Osteocyte (in vitro differentiated cells): ENCODE data around the gene KIF3B. TPM values are rescaled to one million over a fixed set of nuclear protein-coding genes. Genes with fewer than 3 reads are reported as not detected.
"Not testable (repeated sequence)": the region's sequence is repeated elsewhere in the genome, so short reads cannot be mapped to it uniquely, and the experiment has no call there.

ENCODE experiments used
- DNase-seq: peaks from one replicate; pipeline ENCODE4 v3.0.0; 2021; ENCODE audit warnings: mixed read lengths; ENCODE audit not compliant: unreplicated experiment; ENCODE audit errors: extremely low spot score
- H3K27ac Mint-ChIP-seq: one replicate; pipeline ENCODE4 v1.8.0; 2021; ENCODE audit warnings: mild to moderate bottlenecking, mixed read lengths; ENCODE audit not compliant: unreplicated experiment
- H3K27me3 Mint-ChIP-seq: one replicate; pipeline ENCODE4 v1.8.0; 2021; ENCODE audit warnings: mixed read lengths; ENCODE audit not compliant: unreplicated experiment
- H3K36me3 Mint-ChIP-seq: one replicate; pipeline ENCODE4 v1.8.0; 2021; ENCODE audit warnings: mixed read lengths; ENCODE audit not compliant: unreplicated experiment
- H3K4me1 Mint-ChIP-seq: one replicate; pipeline ENCODE4 v1.8.0; 2021; ENCODE audit warnings: mixed read lengths; ENCODE audit not compliant: unreplicated experiment
- H3K4me3 Mint-ChIP-seq: one replicate; pipeline ENCODE4 v1.8.0; 2021; ENCODE audit warnings: mild to moderate bottlenecking, moderate library complexity, mixed read lengths; ENCODE audit not compliant: unreplicated experiment
- H3K9me3 Mint-ChIP-seq: one replicate; pipeline ENCODE4 v1.8.0; 2021; ENCODE audit warnings: mixed read lengths; ENCODE audit not compliant: unreplicated experiment
- CTCF ChIP-seq: fragments of 200-600 bp; sonication (generic); IDR thresholded peaks from 2 replicates; pipeline ENCODE4 v1.5.0; 2021; ENCODE audit warnings: antibody characterized with exemption, mild to moderate bottlenecking, moderate library complexity
- total RNA-seq: library from RNA; stranded (reverse); gene quantifications from 2 replicates; pipeline ENCODE4 v1.2.1, GENCODE V29; 2021

Gene KIF3B
- total RNA-seq, 1 donor from 2014 or later = 28.8 TPM

- Mint-ChIP-seq H3K9me3 (no peaks in the 10 kb centered on the region), H3K4me1 (no peaks in the 10 kb centered on the region), H3K27ac (no peak overlapping the region), H3K27me3 (peaks cover 4% of the 10 kb centered on the region), H3K36me3 (no peaks in the 10 kb centered on the region), H3K4me3 (no peak overlapping the region)
- no peak for DNase-seq
- TF ChIP-seq CTCF = no peak
Measured at GRCh38 chr20:32248043-32248442, 29.4 kb upstream of the KIF3B start.

GRCh38 chr20:32249030-32249738 is 28.3 kb upstream of the KIF3B start:
- DNase-seq = no peak
- no peaks in the 10 kb centered on the region for H3K4me1 Mint-ChIP-seq
- no peak for TF ChIP-seq CTCF
- H3K4me3 Mint-ChIP-seq = no peak overlapping the region
- H3K9me3 Mint-ChIP-seq = no peaks in the 10 kb centered on the region
- no peaks in the 10 kb centered on the region for H3K36me3 Mint-ChIP-seq
- H3K27me3 Mint-ChIP-seq = peaks cover 4% of the 10 kb centered on the region
- no peak overlapping the region for H3K27ac Mint-ChIP-seq

GRCh38 chr20:32251470-32251869 is 26.0 kb upstream of the KIF3B start:
- Mint-ChIP-seq H3K4me3 (no peak overlapping the region), H3K4me1 (peaks cover 9% of the 10 kb centered on the region), H3K27ac (no peak overlapping the region), H3K9me3 (no peaks in the 10 kb centered on the region), H3K27me3 (peaks cover 4% of the 10 kb centered on the region), H3K36me3 (no peaks in the 10 kb centered on the region)
- DNase-seq = no peak
- no peak for TF ChIP-seq CTCF

- no peaks in the 10 kb centered on the region for H3K36me3 Mint-ChIP-seq
- H3K4me3 Mint-ChIP-seq = no peak overlapping the region
- H3K27ac Mint-ChIP-seq = no peak overlapping the region
- H3K4me1 Mint-ChIP-seq = peaks cover 14% of the 10 kb centered on the region
- no peak for TF ChIP-seq CTCF
- H3K27me3 Mint-ChIP-seq = peaks cover 4% of the 10 kb centered on the region
- H3K9me3 Mint-ChIP-seq = no peaks in the 10 kb centered on the region
- DNase-seq = no peak
Measured at GRCh38 chr20:32252189-32252588, 25.3 kb upstream of the KIF3B start.

- H3K4me1 Mint-ChIP-seq, H3K27me3 Mint-ChIP-seq, H3K36me3 Mint-ChIP-seq, H3K27ac Mint-ChIP-seq, H3K4me3 Mint-ChIP-seq, H3K9me3 Mint-ChIP-seq, DNase-seq: not testable (repeated sequence)
Measured at GRCh38 chr20:32260973-32261372, 16.5 kb upstream of the KIF3B start.
